HG02981 (cell line): ENCODE measurements around the gene PKDCC.

Source experiments
- ATAC-seq: cut with Tn5 transposase; IDR thresholded peaks from one replicate; pipeline ENCODE4 v1.9.1; 2021; ENCODE audit warnings: mild to moderate bottlenecking, moderate library complexity; ENCODE audit not compliant: unreplicated experiment

Gene PKDCC

DNA sequence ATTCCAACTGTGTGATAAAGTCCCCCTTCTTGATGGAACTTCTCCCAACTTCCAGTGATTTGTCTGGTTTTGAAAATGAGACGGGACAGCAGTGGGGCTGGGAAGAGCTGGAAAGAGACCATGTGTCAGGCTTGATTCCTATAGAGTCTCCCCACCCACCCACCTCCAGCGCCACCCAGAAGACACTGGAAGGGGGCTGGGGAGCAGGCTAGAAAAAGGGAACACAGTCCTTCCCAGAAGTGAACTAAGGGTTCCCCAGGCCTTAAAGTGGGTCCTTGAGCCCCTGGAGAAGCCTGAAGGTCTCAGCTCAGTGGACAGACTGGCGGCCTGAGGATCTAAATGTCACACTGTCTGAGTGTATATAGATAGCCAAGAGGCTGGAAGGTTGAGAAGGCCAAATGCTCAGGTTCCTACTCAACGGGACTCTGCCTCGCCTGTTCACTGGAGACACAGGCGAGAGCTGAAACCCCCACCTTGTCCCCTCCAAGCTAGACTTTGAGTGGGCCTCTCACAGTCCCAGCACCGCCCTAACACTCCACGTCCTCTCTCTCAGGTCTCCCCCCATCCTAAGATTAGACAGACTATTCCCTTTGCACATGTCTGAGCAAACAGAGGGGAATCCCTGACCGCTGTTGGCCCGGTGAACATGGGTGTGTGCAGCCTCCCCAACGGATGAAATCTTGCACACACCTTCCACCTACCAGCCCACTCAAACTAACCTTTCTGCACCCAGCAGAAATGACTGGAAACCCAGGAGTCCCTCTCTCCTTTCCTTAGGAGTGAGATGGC, 1.6 kb downstream of the PKDCC start:
- no peak for ATAC-seq

DNA sequence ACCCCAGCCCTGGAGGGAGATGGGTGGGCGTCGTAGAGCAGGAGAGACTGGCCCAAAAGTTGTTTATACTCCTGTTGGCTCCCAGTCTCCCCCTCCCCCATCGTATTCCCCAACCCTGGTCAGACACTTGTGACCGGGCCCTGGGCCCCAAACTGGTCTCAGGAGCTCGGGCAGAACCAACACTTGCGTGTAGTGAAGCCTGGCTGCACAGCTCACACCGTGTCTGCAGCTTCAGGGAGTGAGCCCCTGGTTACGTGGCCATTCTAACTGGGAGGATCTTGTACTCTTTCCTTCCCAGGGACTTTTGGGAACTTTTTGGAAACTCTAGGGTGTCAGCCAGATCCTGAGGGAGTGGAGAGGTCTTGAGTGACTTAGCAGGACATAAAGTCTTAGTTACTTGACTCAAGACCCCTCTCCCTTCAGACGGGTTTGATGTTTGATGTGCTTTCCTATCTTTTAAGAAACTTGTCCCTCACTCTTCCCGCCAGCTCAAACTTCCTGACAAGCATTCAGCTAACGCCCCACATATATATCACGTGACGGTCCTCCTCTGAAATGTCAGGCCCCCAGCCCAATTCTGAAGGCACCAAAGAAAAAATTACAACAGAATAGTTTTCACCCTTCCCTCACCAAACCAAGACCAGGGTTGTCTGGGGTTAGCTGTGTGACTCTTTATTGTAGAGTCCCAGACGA, 2.3 kb downstream of the PKDCC start:
- no peak for ATAC-seq

DNA sequence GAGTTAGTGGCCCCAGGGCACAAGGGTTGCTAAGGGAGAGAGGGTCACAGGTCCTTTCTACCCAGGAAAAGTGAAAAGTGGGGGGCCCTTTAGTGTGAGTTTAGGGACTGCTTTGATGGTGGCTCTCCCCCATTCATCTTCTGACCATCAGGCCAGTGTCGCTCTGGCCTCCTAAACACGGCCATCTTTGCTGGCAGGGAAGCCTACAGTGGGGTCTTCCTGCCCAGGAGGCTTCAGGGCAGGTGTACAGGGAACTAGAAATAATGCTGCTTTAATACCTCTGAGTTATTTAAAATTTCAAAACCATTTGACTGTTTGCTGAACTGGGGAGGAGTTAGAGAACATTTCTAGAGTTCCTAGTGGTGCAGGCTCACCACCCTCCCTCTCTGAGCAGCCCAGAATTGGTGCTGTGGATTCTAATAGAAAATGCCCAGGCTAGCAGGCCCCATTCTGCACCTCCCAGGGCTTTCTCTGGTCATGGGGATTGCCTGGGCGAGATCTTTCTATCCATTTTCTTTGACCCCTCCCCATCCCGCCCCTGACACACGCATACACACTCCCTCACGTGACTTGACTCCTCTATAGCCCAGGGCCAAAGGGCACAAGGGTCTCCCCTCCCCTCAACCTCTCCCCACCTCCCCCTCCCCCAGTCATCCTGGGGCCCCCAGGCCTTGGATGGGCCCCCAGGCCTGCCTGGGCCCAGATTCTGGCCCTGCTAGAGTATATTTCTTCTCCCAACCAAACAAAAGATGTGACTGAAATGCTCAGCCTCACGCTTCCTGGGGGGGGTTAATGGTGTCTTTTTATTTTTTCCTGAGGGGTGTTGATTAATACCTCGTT, 3.1 kb downstream of the PKDCC start:
- ATAC-seq, result no peak

DNA sequence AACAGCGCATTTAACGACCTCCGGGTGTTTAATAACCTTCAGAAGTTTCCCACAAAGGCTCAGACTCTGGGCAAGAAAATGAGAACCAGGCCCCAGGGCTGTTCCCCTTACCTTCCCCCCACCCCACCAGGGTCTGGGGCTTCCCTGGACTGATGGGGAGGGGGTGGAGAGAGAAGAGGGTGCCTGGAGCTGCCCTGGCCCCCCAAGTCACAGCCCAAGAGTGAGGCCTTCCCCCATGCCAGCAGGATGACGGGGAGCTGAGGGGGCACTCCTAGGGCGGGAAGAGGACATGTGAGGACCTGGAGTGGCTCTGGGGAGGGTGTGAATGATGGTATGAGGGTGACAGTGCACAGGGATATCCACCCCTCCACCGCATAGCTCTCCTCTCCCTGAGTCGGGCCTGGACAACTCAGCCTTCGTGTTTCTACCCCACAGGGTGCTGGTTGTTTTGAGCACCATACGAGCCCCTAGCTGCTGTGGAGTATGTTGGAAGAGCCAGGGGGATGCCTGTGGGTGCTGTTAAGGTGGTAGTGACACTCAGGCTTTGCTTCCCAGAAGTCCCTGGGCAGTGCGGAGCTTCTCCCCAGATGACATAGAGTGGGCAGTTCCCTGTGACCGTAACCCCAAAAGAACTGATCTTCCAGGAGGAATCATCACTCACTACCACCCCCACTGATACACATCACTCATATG, 3.9 kb downstream of the PKDCC start:
- no peak for ATAC-seq

DNA sequence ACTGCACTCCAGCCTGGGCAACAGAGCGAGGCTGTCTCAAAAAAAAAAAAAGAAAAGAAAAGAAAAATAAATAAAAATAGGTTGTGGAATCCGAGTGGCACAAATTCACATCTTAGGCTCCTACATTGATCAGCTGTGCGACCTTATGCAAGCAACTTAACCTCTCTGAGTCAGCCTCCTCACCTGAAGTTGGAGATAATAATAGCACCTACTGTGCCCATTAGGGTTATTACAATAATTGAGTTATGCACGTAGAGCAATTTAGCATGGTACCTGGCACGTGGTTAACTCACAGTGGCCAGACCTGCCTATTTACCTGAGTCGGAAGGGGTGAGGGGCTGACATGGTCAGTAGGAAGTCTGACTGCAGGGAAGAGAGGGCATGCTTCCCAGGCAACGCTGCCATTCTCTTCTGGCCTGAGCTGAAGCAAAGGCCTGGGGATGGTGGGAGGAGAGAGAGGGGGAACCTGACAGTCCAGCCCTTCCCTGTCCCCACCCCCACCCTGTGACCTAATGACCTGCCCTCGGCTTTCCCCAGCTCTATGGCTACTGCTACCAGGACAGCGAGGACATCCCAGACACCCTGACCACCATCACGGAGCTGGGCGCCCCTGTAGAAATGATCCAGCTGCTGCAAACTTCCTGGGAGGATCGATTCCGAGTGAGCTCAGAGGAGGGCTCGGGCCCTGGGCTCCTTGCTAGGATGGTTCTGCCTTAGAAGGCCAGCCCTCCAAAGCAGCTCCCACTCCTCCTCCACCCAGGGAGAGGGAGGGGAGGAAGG, 5.1 kb downstream of the PKDCC start:
- no peak for ATAC-seq

DNA sequence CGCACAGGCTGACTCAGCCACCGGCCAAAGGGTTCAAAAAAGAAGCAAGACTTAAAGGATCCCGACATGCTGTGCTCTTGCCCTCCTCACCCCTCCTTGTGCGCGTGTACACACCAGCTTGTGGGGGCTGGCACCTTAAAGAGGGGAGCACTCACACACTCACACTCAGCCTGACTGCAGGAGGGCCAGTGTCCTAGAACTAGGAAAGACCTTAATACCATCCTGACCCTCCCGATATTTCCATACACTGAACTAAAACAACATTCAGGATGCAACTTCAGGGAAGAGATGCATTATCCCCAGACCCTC, 5.6 kb downstream of the PKDCC start:
- no peak for ATAC-seq

DNA sequence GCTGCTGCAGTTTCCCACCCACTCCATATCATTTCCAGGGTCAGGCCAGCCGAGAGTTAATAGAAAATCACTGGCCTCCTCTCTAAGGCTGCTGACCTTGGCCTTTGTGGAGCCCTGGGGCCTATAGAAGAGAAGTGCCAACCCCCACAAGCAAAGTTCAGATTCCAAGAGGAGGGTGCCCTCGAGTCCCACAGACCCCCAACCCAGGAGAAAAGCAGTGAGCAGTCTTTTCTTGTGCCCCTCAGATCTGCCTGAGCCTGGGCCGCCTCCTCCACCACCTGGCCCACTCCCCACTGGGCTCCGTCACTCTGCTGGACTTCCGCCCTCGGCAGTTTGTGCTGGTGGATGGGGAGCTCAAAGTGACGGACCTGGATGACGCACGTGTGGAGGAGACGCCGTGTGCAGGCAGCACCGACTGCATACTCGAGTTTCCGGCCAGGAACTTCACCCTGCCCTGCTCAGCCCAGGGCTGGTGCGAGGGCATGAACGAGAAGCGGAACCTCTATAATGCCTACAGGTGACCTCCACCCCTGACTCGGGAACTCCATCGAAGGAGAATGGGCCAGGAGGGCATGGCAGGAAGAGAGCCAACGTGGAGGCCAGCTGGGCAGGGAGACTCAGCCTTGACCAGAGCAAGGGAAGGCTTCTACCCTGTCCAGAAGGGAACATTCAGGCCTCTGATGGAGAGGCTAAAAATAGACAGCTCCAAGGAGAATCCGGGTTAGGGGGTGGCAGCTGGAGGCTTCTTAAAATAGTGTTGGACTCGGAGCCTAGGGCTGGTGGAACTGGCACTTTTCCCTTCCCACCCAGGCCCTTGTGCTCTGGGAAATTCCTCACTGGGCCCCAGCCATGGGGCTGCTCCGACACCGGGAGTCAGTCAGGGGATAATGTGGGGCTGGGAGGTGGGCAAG, 6.2 kb downstream of the PKDCC start:
- ATAC-seq, result no peak

DNA sequence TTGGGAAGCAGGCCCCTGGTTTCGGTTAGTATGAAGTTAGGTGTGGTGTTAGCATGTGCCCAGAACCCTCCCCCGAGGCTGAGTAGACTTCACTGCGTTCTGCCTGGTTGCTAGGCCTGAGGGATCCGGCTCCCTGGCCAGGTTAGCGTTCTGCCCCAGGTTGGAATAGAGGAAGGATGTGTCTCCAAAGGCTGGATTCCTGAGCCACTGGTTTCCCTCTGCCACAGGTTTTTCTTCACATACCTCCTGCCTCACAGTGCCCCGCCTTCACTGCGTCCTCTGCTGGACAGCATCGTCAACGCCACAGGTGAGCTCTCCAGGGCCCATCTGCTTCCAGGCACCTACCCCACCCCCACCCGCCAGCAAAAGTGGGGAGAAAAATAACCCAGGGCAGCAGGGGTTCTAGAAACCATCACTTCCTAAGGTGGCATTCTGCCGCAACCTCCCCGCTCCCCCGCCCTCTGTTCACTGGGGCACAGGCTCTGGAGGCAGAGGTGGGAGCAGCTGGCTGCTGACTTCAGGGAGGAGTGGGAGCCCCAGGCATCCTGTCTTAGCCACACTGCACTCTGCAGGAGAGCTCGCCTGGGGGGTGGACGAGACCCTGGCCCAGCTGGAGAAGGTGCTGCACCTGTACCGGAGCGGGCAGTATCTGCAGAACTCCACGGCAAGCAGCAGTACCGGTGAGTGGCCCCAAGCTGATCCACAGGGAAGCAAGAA, 7.1 kb downstream of the PKDCC start:
- ATAC-seq, result no peak

DNA sequence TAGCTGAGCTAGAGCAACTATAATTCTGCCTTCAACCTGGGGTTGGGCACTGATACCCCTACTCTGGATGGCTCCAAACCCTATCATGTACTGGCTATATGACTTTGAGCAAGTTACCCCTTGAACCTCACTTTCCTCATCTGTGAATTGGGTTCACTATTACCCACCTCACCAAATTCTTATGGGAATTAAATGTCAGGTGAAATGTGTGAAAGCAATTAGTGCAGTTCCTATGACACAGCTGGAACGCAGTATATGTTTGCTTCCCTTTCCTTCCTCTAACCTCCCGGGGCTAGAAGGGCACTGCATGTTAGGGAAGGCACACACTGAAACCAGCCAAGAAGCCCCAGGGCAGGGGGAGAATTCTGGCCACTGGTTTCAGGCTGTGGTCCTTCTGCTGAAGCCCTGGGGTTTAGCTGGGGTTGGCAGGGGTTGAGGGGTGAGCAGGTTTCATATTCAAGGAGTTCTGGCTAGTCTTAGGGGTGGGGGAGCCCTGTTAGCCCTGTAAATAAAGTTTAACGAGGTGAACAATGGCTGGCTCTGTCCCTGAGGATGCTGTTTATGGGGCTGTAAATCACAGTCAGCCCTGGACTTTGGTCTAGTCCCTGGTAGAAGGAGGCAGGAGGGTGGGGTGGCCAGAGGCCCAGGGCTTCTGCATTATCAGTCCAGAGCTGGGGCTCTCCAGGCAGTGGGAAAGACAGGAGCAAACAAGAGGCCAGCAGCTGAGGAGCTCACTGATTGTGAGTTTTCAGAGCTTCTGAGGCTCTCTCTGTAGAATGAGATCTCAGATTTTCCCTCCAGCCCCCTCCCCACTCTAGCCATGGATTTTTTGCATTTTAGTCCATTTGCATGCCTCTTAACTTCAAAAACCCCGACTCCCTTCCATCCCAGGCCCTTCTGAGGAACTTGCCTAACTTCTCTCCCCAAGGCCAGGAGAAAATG, 8.0 kb downstream of the PKDCC start:
- ATAC-seq, result no peak

DNA sequence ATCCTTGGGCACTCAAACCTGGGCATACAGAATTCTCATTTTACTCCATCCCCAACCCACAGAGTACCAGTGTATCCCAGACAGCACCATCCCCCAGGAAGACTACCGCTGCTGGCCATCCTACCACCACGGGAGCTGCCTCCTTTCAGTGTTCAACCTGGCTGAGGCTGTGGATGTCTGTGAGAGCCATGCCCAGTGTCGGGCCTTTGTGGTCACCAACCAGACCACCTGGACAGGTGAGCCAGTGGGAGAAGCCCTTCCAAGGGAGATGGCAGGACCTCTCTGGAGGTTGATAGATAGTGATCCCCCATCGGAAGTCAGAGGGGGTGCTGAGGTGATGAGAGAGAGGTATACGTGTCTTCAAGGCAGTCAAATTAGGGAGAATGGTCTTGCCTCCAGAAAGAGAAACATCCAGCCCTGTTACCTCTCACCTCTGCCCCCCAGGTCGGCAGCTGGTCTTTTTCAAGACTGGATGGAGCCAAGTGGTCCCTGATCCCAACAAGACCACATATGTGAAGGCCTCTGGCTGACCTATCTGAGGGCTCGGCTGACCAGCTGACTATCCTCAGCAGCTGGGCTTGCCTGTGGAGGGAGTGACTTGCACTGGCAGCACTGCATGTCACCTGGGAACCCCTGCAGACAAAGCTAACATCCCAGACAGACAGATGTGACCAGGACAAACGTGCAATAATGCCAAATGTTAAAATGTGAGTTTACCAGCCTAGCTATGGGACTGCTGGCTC, 9.5 kb downstream of the PKDCC start:
- ATAC-seq, result no peak

DNA sequence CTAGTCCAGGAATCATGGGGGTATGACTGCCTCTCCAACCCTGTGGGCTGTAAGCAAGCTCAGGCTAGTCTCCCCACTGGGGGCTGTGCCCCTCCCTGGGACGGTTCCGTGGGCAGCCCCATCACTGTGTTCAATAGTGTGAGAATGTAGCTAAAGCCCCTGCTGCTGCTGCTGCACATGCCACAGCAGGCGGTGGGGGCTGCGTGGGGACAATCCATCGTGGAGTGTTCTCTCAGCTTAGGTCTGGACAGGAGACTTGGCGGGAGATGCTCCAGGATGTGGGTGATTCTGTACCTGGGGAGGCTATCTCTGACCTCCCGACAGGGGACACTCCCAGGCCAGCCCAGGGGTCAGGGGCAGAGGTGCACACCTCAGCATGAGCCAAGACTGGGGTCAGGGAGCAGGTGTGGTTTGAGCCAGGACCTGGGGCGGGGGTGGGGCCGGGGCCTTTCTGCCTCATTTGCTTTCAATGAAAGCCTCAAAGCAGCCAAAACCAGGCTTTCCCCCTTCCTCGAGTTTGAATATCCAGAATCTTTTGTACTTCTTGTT, 10.2 kb downstream of the PKDCC start:
- ATAC-seq, result no peak

DNA sequence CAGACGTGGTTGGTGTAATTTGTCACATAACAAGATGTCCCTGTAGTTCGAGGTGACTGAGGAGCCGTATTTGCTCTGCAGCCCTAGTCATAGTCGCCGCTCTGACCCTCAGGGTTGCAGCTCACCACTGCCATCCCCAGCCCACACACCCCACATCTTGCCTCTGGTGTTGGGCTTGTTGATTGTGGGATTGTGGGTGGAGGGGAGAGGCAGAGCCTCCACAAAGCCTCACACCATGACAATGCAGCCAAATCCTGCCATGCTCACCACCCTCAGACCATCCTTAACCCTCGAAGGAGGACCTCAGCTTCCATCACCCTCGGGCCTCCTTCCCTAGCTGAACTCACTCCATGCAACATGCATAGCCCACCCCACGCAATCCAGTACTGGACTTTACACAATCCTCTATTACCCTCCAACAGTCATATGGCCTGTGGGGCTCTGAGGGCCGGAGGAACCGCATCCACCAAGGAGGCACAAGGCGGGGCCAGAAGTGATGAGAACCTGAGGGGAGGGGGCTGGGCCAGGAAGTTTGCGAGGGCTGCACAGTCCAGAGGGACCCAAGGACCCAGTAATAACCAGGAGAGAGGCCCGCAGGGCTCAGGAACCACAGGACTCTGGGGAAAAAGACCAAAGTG, 11.6 kb downstream of the PKDCC start:
- ATAC-seq, result no peak

DNA sequence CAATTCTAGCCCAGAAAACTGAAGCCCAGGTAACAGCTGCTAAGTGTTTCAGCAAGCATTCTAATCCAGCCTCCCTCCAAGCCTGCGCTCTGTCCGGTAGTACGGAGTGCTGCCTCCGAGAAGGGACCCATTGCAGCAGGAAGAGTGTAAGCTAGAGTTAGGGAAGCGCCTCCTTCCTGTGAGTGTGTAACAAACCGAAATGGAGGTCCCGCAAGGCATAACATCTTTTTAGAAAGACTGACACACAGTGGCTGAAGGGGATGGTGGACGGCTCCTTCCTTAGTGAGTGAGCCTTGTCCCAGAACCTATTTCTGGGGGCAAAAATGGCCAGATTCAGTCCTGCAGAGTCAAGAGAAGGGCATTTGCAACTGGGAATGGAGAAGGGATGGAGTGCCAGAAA, 12.2 kb downstream of the PKDCC start:
- ATAC-seq, result no peak

DNA sequence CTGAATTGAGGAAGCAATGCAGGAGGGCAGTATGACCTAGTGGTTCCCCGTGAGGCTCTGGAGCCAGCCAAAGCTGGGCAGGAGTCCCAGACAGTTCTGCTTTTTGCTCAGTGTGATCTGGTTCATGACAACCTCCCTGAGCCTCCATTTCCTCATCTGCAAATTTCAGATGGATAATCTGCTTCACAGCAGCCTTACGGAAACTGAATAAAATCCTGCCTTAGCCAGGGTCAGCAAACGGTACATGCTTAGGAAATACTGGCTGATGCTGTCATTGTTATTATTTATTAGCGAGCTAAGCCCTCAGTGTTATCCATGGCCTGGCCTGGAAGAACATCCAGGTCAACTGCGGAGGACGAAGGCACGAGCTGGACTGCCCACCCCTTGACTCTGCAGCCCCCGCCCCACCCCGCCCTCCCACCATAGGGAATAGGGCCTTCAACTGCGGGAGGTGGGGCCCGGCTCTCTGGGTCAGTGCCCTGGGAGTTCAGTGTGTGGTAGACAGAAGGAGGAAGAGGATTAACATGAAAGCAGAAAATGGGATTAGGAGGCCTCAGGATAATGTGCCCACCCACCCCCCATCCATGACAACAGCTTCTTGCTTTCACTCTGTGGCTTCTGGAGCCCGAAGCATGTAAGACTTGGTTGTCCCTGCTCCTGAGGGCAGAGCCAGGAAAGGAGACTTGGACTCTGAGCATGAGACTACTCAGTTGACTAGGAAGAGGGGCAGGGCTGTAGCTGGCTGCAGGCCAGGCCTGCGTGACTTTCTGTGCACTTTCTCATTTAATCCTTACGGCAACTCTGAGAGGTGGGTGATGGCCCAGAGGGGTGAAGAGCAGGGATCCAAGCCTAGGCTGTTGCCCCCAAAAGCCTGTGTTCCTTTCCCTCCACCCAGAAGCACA, 13.1 kb downstream of the PKDCC start:
- no peak for ATAC-seq

DNA sequence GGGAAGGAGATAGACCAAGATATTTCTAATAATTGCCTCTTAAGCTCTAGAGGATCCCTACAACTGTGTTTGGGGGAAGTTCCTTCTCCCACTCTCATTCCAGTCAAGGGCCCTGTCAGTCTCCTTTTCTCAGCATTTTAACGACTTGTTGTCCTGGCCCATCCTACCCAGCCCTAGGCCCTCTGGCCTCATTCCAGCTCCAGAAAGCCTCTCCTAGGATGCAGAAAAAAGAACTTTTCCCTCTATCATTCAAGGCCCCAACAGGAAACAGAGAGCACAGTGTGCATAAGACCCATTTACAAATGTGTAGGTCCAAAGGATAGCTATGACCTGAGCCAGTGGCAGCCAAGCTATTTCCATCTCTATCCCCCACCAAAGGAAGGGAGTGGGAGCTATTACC, 14.0 kb downstream of the PKDCC start:
- no peak for ATAC-seq
